NCI-H1105 treated with DMSO at 0.1 percent for 48 hours (cell line): ENCODE data around the gene MPPED1.
A peak's percentile ranks its signal among the peaks of the same experiment; 100 is the strongest.

Experiments
- DNase-seq: peaks from one replicate; lab custom pipeline; 2025; lab: John Stamatoyannopoulos, UW

MPPED1 gene

DNA sequence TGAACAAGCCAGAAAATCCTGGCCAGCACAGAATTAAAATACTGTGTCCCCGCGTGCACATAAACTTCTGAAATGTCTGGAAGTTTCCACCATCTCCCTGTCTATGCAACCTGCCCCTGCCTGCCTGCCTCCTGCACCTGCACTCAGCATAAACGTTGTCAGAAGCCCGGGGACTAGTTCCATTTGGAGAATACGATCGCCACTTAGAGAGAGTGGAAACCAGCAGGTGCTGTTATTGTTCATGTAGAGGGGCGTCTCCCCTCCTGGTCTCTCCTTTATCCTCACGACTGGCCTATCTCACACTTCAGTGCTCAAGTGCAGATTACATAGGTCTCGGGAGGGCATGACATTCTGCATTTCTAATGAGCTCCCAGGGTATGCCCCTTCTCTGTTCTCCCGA is 35.6 kb downstream of the MPPED1 start:
- DNase-seq, result peak; percentile 98

DNA sequence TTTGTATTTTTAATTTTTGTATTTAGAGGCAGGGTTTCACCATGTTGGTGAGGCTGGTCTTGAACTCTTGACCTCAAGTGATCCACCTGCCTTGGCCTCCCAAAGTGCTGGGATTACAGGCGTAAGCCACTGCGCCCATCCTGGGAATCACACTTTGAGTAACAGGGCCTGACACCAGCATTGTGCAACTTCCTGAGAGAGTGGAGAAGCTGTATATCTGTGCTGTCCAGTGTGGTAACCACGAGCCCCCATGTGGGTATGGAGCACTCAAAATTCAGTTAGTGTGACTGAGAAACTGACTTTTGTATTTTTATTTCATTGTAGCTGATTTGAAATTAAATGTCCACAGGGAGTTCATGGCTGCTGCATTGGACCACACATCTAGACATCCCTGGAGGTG is 36.2 kb downstream of the MPPED1 start:
- no peak for DNase-seq

DNA sequence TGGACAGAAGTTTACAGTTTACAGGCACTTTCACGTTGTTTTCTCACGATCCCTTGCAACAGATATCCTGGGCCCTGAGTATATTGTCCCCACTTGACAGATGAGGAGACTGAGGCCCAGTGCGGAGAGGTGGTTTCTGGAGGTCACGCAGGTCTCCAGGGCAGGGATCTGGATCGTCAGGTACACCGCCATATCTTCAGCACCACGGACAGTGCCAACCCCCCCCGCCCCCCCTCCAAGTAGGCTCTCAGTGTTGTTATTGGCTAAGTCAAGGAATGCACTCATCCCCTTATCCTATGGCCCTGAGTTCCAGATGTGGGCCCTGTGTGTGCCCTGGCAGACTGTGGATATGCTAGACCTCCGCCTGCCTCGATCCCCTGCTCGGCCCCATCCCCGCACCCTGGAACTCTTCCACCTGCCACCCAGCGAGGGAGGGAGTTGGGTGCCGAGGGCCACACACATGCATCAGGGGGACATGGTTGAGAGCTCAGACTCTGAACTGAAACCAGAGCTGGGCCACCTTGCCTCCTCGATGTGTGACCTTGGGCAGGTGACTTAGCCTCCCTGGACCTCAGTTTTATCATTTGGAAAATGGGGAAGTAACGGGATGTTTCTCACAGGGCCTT is 37.5 kb downstream of the MPPED1 start:
- no peak for DNase-seq

DNA sequence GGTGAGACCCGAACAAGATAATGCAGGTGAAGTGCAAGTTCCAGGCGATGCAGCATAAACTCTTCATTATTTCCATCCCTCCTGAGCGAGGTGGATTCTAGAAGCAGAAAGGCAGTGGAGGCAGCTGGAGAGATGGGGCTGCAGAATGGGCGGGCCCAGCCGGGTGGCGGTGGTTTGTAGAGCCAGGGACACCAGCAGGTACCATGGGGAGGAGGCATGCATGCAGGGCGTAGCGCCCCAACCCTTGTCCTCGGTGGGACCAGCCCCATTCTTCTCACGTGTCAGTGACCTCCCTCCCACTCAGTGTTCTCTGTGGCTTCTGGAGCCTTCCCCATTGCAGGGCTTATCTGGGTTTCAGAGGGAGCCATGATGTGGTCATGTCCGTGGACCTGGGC is 38.0 kb downstream of the MPPED1 start:
- no peak for DNase-seq

DNA sequence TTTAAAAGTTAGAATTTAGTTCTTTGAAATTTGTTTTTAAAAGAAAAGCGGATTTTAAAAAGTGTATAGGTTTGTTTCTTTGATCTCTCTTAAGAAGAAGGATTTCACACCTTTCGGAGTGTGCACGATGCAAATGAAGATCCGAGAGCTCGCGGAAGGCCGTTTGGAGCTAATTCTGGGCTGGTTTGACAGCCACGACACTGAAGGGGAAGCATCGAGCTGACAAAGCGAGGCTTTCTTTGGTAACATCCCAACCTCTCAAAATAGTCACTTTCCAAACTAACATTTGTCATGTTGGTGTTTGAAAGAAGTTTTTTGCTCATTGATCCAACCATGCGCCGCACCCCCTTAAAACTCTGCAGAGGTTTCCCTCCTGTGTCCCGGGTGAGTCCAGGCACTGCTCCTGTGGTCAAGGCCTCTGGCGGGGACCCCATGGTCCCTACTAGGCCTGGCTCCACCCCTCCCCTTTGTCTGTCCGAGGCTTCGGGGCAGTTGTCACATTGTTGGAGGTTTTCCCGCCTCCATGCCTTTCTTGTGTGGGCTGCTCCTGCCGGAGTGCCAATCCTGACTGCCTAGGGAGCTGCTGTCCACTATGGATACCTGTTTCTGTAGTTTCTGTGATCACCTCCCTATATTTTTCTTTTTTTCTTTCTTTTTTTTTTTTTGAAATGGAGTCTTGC is 39.7 kb downstream of the MPPED1 start:
- DNase-seq, result no peak

DNA sequence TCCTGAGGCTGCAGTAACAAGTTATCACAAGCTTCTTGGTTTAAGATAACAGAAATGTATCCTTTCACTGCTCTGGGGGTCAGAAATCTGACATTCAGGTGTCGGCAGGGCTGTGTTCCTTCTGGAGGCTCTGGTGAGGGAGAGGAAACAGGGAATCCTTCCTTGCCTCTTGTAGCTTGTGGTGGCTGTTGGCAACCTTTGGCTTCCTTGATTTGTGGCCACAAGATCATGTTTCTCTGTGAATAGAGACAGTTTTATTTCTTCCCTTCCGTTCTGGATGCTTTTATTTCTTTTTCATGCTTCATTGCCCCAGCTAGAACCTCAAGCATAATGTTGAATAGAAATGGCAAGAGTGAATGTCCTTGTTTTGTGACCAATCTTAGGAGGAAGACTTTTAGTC is 44.0 kb downstream of the MPPED1 start:
- no peak for DNase-seq

DNA sequence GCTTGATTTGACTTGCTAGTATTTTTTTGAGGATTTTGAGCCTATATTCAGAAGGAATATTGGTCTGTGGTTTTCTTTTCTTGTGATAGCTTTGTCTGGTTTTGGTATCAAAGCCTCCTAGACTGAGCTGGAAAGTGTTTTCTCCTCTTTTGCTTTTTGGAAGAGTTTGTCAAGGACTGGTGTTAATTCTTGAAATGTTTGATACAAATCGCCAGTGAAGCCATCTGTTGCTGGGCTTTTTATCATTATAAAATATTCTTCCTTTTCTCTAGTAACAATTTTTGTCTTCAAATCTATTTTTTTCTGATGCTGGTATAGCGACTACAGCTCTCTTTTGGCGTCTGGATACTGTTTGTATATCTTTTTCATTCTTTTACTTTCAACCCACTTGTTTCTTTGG is 45.2 kb downstream of the MPPED1 start:
- no peak for DNase-seq

DNA sequence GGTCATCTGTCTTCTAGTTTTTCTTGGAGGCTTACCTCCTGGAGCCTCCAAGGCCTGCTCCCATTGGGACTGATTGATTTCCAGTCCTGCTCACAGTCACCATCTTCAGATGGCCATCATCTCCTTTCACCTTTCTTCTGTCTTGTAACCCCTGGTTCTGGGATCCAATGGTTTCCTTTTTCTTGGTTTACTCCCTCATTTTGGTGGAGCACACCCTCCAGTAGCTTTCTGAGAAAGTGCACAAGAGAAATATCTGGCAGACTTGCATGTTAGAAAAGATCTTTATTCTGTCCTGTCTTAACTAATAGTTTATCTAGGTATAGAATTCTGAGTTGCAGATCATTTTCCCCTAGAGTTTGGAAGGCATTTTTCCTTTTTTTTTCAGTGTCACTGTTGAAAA is 50.9 kb downstream of the MPPED1 start:
- no peak for DNase-seq

DNA sequence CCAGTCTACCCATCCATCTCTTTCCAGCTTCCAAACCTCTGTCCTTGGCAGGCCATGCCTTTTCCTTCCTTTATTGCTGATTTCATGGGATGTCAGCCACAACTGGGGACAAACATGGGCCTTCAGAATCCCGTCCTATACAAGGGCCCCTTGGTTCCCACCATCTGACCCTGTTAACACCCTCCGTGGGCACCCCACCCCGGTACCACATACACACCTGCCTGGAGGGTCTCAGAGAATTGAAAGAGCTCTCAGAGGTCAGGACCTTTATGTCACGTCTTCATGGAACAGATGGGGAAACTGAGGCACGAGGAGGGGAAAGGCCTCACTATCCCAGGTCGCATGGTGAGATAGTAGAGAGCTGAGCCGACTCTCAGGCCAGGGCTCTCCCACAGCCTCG is 53.0 kb downstream of the MPPED1 start:
- DNase-seq, result no peak

DNA sequence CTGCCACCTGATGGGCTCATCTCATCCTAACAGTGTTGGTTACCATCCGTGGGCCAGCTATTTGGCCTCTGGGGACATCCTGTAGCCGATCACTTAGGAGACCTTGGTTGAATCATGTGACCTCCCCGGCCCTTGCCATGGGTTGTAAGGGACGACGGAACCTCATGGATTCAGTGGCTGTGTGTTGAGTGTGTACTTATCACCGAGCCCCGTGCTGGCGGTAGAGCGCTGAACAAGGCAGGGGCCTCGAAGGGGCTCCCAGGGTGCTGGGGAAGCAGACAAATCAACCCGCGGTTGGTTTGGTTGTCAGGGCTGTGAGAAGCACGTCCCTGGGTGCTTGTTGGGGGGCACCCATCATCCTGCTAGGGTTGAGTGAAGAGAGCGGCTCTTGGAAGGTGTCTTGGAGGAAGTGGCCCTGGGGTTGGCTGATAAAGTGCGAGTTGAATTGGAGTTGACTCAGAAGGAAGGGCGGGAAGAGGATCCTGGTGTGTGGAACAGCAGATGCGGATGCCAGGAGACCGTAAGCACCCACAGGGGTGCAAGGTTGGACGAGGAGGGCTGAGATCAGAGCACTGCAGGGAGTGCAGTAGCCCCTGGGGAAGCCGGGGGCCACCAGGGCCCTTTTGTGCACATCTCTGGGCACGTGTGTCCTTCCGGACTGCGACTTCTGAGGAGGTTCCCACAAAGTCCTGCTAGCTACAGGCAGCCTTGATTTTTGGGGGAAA is 53.6 kb downstream of the MPPED1 start:
- no peak for DNase-seq

DNA sequence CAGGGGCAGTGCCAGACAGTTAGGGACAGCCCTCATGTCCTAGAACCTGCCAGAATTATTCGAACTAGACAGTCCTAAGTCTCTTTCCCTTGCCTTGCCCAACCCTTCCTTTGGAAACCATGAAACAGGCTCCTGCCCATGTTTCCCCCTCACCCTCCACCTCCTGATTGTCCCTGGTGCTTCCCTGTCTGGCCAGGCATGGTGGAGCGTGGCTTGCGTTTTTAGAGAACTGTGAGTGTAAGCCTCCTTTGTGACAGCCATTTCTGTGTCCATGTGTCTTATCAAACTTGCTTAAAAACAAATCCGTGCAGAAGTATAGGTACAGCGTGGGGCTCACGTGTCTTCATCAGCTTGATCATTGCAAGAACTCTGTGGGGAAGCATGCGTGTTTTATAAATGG is 54.9 kb downstream of the MPPED1 start:
- DNase-seq, result no peak

DNA sequence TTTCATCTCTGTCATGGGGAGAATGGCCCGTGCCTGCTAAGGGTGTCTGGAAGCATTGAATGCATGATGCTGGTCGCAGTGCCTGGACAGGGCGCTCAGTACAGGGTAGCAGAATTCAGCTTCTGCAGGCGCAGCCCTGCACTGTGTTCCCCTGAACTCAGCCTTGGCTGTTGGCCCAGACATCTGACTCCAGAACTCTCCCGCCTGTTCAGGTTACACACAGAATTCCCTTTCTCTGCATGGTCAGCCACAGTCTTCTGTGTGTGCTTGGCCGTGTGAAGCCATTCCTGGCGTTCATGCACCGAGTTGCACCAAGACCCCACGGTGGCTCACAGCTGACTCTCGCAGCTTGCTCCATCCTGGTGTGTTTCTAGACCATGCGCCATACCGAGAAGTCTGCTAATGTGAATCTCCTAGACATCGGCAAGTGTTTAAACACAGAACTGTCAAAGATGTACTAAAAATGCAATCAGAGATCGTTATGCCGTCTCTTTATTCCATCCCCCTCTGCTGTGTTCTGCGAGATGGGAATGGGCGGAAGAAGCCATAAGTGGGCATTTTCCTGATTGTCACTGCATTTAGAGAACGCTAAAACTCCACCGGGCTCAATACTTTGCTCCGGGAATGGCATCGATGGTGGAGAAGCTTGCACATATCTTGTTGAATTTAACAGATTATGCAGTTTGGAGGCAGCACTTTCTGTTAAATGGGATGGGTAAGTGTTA is 55.6 kb downstream of the MPPED1 start:
- peak; percentile 60 for DNase-seq

DNA sequence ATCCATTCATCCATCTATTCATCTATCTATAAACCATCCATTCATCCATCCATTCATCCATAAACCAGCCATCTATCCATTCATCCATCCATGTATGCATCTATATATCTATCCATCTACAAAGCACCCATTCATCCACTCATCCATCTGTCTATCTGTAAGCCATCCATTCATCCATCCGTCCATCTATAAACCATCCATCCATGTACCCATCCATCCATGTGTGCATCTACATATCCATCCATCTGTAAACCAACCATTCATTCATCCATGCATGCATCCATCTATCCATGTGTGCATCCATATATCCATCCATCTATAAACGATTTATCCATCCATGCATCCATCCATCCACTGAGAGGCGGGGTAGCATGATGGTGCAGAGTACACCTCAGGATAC is 58.4 kb downstream of the MPPED1 start:
- no peak for DNase-seq

DNA sequence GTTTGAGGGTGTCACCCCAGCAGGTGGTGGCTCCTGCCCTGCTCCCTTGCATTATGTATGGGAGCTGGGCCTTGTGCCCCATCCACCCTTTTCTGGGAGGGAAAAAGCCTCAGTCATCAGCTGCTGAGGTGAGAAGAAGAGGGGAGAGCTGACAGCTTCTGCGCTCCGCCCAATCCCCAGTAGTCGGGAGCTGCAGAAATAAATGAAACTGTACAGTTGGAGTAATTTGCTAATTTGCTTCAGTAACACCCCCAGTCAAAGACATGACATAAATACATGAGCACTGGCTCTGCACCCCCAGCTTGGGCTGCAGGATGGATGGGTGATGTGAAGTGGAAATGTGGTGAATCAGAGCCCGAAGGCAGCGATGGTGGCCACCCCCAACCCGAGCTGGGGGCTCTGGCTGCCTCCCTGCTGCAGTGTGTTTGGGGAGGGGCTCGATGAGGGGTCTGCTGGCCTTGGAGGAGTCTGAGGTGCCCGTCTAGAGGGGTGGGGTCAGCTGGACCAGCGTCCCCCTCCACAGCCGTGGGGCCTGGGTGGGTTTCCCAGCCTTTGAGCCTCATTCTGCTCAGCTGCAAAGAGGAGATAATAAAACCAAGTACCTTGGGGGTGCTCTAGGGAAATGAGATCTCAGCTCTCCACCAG is 59.2 kb downstream of the MPPED1 start:
- no peak for DNase-seq

DNA sequence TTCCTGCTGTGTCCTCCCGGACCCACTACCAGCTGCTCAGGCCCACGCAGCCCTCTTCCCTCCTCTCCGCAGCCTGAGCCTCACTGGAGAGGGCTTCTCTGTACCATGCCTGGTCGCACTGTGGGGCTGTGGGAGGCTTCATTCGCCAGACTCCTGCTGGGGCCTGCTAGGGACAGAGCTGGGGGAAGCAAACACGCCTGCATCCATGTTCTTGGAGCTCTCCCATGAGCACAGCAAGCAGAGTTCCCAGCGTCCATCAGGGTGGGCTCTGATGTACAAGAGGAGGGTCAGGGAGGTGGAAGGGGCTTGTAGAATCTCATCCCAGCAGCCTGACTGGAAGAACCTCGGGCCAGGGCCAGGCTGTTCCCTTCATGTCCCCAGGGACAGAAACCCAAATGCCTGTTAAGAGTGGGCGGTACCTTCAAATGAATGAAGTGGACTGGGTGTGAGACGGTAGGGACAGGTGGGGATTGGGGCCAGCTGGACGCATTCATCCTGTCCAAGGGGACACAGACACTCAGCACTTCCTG is 59.9 kb downstream of the MPPED1 start:
- no peak for DNase-seq

DNA sequence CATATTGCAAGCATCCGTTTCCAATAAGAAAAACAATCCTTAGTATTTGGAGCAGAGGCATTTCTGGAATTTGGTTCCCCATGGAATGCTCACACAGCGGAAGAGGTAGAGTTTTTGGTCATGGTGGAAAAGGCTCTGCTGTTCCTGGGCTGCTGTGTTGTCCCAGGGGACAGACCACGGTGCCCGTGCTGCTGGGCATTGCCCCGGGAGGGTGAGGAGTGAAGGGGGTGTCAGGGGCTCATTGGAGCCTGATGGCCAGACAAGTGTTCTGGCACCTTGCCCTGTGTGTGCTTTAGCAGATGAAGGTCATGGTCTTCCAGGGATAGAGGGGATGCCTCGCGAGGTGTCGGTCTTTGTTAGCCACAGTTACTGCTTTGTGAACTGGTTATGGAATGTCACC is 61.2 kb downstream of the MPPED1 start:
- no peak for DNase-seq

DNA sequence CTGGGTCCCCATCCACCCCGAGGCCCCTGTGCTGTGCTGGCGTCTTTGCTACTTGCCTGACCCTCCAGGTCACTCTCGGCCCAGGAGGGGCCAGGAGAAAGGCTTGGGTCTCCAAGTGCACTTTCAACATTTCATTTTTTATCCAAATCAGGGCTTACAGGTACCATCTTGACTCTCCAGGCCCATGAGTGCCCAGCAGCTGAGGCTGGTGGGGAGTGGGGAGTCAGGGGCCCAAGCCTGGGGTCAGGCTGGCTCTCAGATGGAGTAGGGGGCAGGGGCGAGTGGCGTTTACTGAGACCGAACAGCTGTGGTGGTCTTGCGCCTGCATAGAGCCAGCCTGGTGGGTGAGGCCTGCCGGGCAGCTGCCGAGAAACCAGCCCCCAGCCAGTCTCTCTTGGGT is 61.6 kb downstream of the MPPED1 start:
- DNase-seq, result no peak

DNA sequence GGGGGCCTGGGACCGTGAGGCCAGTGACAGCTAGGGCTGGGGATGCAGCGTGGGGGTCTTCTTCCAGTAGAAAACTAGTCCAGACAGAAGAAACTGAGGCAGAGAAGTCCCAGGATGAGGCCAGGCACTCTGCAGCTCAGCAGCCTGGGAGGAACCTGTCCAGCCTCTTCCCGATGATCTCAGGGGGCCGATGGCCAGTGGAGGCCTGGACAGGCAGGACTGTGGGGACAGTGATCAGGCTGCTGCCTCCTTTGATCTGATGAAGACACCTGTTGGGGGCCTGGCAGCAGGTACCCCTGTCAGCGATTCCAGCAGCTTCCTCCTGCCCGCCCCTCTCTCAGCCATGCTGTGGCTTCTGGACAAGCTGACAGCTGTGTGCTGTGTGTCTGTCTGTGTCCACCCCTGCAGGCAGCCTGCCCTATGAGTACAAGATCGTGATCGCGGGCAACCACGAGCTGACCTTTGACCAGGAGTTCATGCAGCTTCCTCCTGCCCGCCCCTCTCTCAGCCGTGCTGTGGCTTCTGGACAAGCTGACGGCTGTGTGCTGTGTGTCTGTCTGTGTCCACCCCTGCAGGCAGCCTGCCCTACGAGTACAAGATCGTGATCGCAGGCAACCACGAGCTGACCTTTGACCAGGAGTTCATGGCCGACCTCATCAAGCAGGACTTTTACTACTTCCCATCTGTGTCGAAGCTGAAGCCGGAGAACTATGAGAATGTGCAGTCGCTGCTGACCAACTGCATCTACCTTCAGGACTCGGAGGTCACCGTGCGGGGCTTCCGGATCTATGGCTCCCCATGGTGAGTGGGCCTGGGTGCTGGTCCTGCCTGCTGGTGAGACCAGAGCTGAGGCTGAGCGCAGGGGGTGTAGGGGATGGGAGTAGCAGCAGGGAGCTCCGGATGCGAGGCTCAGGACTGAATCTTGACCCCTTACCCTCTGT is 62.6 kb downstream of the MPPED1 start:
- no peak for DNase-seq

DNA sequence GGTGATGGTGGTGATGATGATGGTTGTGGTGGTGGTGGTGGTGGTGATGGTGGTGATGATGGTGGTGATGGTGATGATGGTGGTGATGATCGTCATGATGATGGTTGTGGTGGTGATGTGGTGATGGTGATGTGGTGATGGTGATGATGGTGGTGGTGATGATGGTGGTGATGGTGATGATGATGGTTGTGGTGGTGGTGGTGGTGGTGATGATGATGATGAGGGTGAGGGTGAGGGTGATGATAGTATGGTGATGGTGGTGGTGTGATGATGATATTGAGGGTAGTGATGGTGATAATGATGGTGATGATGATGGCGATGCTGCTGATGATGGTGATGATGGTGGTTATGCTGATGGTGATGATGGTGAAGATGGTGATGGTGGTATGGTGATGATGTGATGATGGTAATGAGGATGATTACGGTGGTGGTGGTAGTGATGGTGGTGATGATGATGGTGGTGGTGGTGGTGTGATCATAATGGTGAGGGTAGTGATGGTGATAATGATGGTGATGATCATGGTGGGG is 63.8 kb downstream of the MPPED1 start:
- DNase-seq, result no peak

DNA sequence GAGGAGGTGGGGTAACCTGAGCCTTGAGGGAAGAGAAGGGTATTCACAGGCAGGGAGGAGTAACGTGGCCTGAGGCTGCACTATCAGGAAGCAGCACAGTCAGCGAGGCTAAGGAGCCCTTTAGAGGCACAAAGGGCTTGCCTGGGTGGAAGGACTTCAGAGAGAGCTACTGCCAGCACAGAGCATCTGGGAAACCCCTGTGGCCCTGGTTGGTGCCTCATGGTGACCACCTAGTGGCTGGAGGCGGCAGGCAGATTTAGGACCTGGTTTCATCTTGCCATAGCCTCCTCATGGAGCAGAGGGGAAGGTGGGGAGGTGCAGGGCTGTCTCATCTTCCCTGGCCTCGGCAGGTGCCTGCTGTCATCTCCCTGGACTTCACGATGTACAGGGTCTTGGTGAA is 64.5 kb downstream of the MPPED1 start:
- no peak for DNase-seq
